ENCODE measurements around the gene COX11. TPM values are rescaled to one million over a fixed set of nuclear protein-coding genes. Genes with fewer than 3 reads are reported as not detected.

COX11 gene
- total RNA-seq, 1 donor from 2014 or later = 112 TPM

DNA sequence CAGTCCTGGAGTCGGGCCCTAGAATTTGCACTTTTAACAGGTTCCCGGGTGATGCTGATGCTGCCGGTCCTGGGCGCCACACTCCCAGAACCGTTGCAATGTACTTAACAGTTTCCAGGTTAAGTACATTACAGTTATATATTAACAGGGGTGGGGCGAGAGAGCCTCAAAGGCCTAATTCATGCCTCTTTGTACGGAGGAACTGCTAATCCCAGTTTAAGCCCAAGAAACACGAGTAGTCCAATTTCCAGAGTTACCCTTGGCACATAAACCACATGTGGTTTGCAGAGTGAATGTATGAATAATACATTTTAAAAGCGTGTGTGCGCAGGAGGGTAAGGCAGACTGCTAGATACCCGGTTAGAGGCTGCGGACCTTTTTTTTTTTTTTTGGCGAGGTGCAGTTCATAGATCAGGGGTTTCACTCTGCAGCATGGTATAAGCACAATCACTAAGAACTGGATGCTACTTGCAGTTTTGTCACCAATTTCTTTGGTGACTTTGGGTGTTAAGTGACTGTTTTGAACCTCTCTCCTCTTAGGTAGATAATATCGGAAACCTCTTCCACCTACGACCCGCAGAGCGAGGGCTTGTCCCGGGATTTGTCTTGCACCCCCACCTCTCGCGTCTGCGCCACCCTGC is 713 bp downstream of the COX11 start:
- no peak for DNase-seq (ENCODE audit: low read depth, low spot score)

- DNase-seq (ENCODE audit: low read depth, low spot score) = no peak
Measured at GRCh38 chr17:54956791-54957190, 11.7 kb downstream of the COX11 start.

DNA sequence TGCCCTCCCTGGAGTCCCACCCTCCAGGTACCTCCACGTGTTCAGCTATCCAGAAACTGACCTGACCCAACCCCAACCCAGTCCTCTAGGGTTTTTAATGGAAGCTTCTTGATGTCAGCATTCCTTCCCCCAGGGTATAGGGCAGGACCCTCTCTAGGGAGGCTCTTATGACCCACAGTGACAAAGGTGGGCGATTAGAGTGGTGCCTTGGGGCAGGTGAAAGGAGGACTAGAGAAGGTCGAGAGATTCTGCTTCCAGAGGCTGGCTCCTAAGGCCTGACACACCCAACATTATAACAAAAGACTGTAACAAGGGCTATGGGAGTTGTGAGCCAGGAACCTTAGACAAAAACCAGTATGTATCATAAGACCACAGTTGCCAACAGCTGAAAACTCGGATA is 17.2 kb downstream of the COX11 start:
- DNase-seq (ENCODE audit: low read depth, low spot score) = no peak

DNA sequence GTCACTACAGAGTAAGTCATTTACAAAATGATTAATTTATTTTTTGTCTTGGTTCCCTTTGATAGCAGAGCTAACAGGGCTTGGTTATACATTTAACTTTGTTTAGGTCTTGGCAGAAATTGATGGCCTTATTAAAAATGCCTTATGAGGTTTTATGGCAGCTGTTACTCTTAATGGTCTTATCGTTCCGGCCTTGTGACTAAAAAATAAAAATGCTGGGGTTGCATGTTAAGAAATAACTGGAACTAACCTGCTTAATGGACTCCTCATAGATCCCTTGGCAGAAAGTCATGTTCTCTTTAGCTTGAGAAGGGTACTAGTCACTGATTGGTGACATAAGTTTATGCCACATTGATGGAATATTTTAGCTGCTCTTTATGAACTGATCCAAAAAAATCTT is 18.3 kb downstream of the COX11 start:
- no peak for DNase-seq (ENCODE audit: low read depth, low spot score)

DNA sequence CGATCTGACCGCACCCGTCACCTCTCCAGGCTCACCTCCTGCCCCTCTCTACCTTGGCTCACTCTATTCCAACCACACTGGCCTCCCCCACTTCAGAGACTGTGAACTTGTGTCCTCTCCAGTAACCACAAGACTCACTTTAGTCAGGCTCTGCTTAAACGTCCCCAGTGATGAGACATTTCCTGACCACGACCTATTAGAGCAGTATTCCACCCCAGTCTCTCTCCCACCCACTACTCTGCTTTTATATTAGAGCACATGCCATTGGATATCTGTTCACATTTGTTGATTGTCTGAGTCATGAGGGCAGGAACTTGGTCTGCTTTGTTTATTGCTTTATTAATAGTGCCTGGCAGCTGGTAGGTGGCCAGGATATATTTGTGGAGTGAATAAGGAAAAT is 20.1 kb downstream of the COX11 start:
- peak; percentile 19 for DNase-seq (ENCODE audit: low read depth, low spot score)

DNA sequence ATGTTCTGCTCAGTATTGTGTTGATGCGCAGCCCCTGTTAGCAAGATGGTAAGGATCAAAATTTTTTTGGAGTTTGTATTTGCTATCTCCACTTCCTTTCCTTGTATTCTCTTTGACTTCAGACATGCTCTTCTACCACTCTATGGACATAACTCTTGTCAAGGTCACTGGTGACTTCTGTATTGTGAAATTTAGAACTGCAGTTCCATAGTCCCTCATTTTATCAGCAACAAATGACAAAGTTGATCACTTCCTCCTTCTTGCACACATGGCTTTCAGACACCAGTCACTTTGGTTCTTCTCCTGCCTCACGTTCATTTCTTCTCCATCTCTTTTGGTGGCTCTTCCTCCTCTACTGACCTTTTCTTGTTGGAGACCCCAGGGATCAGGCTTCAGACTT is 21.1 kb downstream of the COX11 start:
- DNase-seq (ENCODE audit: low read depth, low spot score) = no peak

DNA sequence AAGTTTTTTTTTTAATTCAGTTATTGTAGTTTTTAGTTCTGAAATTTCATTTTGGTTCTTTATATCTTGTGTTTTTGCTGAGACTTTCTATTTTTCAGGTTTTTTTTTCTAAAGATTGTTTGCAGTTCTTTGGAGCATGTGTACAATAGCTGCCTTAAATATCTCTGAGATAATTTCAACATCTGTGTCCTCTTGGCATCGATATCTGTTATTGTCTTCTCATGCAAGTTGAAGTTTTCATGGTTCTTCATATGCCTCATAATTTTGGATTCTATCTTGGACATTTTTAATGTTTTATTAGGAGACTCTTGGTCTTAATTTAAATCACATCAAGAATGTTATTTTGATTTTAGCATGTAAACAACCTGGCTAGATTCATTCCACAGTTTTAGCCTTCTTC is 22.8 kb downstream of the COX11 start:
- DNase-seq (ENCODE audit: low read depth, low spot score) = no peak

DNA sequence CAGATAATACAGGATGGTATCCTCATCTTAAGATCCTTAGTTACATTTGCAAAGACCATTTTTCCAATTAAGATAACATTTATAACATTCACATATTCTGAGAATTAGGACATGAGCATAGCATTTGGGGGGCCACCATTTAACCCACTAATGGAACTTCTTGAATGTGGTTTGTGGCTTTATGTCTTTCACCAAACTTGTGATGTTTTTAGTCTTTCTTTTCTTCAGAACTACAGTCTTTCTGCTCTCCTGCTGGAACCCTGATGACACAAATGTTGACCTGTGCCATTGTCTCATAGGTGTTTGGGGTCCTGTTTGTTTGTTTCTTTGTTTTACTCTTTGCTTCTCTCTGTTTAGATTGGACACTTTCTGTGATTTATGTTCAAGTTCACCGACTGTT is 23.2 kb downstream of the COX11 start:
- DNase-seq (ENCODE audit: low read depth, low spot score) = no peak

DNA sequence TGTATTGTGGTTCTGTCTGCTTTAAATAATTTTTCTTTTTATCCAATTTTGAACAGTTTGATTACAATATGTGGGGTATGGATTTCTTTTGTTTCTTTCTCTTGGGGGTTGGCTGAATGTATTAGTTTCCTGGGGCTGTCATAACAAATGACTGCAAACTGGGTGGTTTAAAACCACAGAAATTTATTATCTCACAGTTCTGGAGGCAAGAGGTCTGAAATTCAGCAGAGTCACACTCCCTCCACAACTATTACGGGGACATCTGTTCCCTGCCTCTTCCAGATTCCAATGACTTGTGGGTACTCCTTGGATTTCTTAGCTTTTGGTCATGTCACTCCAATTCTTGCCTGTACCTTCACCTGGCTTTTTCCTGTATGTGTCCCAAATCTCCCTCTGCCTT is 23.7 kb downstream of the COX11 start:
- no peak for DNase-seq (ENCODE audit: low read depth, low spot score)

DNA sequence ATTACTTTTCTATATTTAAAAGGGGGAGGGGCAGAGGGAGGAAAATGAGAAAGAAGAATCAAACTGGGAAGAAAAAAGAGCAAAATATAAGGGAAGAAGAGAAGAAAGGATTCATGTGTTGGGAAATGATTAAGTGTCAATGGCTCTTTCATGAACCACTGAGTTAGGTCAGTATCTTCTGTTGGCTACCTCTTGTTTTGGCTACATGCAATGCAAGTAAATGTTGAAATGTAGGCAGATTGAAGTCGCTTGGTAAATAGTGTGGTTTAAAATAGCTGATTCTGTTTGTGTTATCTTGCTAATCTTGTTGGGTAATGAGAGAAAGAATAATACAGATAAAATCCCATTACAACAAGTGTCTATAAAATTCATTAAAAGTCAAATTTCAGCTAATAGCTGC is 27.2 kb downstream of the COX11 start:
- no peak for DNase-seq (ENCODE audit: low read depth, low spot score)

GRCh38 chr17:54937426-54937825 is 31.0 kb downstream of the COX11 start:
- DNase-seq (ENCODE audit: low read depth, low spot score) = no peak

DNA sequence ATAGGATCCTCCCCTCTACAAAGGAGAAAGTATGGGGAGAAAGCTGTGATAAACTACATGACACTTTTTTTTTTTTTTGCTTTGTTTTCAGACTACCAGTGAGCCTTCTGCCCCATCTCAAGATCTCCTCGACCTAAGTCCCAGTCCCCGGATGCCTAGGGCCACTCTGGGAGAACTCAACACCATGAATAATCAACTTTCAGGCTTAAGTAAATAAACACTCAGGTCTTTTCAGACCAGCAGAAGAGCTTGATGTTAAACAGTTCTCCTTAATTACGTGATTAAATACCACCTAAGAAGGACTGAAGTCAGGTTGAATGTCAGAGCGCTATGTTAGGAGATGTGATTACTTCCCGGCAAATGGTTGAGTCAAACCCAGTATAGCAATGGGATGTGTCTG is 31.4 kb downstream of the COX11 start:
- no peak for DNase-seq (ENCODE audit: low read depth, low spot score)

GRCh38 chr17:54935471-54935870 is 33.0 kb downstream of the COX11 start:
- no peak for DNase-seq (ENCODE audit: low read depth, low spot score)

- no peak for DNase-seq (ENCODE audit: low read depth, low spot score)
Measured at GRCh38 chr17:54933921-54934320, 34.5 kb downstream of the COX11 start.

DNA sequence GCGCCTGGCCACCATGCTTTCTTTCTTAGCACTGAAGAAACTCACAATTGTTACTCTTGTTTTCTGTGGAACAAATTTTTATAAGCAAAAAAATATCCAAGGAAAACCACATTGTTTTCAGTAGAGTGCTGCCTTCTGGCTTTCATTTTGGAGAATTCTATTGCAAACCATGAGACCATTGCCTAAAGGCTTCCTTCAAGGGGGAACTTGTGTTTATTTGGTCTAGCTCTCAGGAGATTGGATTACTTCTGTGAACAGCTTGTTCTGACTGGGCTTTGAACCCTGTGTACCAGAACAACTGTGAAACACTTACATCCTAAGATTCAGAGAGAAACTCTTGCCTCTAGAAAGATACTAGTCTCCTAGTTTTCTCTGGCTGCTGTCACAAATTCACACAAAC is 35.7 kb downstream of the COX11 start:
- DNase-seq (ENCODE audit: low read depth, low spot score) = no peak

GRCh38 chr17:54927525-54927924 is 40.9 kb downstream of the COX11 start:
- DNase-seq (ENCODE audit: low read depth, low spot score) = no peak

- DNase-seq (ENCODE audit: low read depth, low spot score) = no peak
Measured at GRCh38 chr17:54924405-54924804, 44.0 kb downstream of the COX11 start.

DNA sequence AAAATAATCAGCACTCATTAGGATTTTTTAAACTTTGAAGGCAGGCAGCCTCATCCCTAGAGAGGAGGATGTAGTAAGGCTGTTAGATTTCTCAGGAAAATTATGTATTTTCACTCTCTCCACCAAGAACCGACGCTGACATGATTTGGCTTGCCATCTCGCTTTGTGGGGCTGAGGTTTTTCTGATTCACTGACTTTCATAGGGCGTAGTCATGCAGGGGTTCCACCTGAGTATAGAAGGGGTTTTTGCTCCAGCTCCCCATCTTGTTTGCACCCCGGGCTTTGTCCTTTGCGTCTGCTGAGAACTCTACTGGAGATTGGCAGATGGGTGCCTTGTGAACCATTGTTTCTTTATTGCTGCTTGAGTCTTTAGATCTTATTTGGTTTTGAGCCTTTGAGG is 47.6 kb downstream of the COX11 start:
- DNase-seq (ENCODE audit: low read depth, low spot score) = no peak

DNA sequence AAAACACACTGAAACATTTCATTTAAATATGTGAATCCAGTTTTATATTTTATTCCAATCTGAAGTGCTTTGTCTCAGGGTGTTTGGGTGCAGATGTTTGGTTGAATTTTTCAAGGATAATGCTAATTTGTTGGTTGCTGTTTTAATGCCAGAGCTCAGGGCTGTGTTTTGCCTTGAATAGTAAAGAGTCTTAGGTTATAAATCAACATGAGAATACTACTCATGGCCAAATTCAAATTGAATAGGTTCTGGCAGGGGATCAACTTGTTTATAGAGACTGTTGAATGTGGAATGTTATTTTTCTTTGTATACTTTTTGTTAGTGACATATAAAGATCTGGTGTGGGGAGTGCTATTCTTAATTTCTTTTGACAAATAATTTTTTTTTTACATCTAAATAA is 49.0 kb downstream of the COX11 start:
- DNase-seq (ENCODE audit: low read depth, low spot score) = no peak

DNA sequence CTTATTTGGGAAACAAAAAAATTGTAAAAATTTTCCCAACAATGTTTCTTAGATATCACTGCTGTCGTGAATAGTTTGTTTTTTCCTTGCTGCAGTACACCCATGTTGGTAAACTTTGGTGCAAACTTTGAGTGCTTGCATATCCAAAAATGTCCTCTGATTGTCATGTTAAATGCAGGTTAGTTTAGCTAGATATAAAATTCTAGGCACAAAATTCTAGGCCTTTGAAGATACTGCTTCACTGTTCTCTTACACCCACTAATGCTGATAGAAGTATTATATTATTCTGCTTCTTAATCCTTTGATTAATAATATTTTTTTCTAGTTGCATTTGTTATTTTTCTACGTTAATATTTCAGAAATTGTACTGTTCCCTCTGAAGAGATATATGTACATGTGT is 51.7 kb downstream of the COX11 start:
- no peak for DNase-seq (ENCODE audit: low read depth, low spot score)
